Testis (tissue), 2 donors: Measurements from ENCODE around the gene PIEZO2.

ENCODE experiments used
- POLR2A ChIP-seq: fragments of 450-650 bp; IDR thresholded peaks from one replicate; pipeline ENCODE4 v1.6.1; 2017; ENCODE audit warnings: antibody characterized with exemption, mild to moderate bottlenecking, moderate library complexity
- TF ChIP-seq, protein P1 (sequence below), 3 experiments: fragments of 450-650 bp in 2 of 3; fragments of 200-600 bp in 1 of 3; sonication (generic) in 1 of 3; IDR thresholded peaks; one replicate each; pipeline ENCODE4 v1.5.1; 2016 to 2019; ENCODE audit warnings: antibody characterized with exemption in 3 of 3, mild to moderate bottlenecking in 2 of 3, moderate library complexity in 1 of 3

DNA sequence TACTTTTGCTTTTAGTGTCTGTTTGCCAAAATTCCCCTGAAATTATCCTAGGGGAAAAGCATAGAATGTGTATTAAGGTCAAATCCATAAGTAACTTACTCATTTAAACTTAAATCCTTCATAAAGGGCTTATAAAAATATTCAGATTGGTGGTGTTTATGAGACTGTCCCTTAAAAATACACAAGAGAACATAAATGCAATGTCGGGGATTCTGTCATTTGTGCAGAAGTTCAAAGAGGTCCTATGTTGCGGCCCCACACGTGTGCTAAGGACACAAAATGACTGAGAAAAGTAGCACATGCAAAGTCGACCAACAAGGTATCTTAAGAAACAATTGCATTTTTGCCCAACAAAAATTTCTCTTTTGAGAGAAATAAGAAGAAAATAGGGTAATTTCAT, 225.1 kb downstream of the PIEZO2 start:
- TF ChIP-seq, protein P1, sequence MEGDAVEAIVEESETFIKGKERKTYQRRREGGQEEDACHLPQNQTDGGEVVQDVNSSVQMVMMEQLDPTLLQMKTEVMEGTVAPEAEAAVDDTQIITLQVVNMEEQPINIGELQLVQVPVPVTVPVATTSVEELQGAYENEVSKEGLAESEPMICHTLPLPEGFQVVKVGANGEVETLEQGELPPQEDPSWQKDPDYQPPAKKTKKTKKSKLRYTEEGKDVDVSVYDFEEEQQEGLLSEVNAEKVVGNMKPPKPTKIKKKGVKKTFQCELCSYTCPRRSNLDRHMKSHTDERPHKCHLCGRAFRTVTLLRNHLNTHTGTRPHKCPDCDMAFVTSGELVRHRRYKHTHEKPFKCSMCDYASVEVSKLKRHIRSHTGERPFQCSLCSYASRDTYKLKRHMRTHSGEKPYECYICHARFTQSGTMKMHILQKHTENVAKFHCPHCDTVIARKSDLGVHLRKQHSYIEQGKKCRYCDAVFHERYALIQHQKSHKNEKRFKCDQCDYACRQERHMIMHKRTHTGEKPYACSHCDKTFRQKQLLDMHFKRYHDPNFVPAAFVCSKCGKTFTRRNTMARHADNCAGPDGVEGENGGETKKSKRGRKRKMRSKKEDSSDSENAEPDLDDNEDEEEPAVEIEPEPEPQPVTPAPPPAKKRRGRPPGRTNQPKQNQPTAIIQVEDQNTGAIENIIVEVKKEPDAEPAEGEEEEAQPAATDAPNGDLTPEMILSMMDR (IDR thresholded peaks at IDR 0.05) = no peak
- TF ChIP-seq POLR2A = no peak
